Tibial nerve (tissue), 3 donors: ENCODE measurements around the gene GFPT2.

Experiments
- CTCF ChIP-seq, 5 experiments: fragments of 200-600 bp in 3 of 5; fragments of 450-650 bp in 2 of 5; sonication (generic) in 3 of 5; IDR thresholded peaks; one replicate each; pipeline ENCODE4 v1.5.1; 2016 to 2019; ENCODE audit warnings: antibody characterized with exemption in 5 of 5, mild to moderate bottlenecking in 3 of 5, moderate library complexity in 2 of 5
- POLR2A ChIP-seq, 2 donors: fragments of 450-650 bp; IDR thresholded peaks; one replicate each; pipeline ENCODE4 v1.6.1; 2017; ENCODE audit warnings: antibody characterized with exemption in 2 of 2, mild to moderate bottlenecking in 2 of 2, moderate library complexity in 2 of 2

- TF ChIP-seq POLR2A (IDR thresholded peaks at IDR 0.05) (no peak), CTCF (IDR thresholded peaks at IDR 0.05) (no peak)
Observed at GRCh38 chr5:180329138-180329435, 24.0 kb downstream of the GFPT2 start.
